Esophagus squamous epithelium (tissue), 5 donors: ENCODE measurements around the gene RSRC2. TPM values are rescaled to one million over a fixed set of nuclear protein-coding genes. Genes with fewer than 3 reads are reported as not detected.

Experiments
- DNase-seq: peaks from one replicate; lab custom pipeline; 2025; lab: John Stamatoyannopoulos, UW
- H3K27ac ChIP-seq, 4 donors: fragments of 200-600 bp; sonication (generic); one replicate each; pipeline ENCODE4 v1.5.1; 2016 to 2019; ENCODE audit warnings: mild to moderate bottlenecking in 1 of 4
- H3K27me3 ChIP-seq, 4 donors: fragments of 200-600 bp; sonication (generic); 1 replicate in 3 of 4; 2 replicates in 1 of 4; pipeline versions ENCODE4 v1.5.1 to v1.6.0; 2017 to 2021; ENCODE audit warnings: antibody characterized with exemption in 1 of 4
- H3K36me3 ChIP-seq, 3 donors: fragments of 200-600 bp; sonication (generic); one replicate each; pipeline ENCODE4 v1.5.1; 2016 to 2019
- H3K4me1 ChIP-seq, 3 donors: fragments of 200-600 bp; sonication (generic); one replicate each; pipeline ENCODE4 v1.5.1; 2017 to 2019
- H3K4me3 ChIP-seq, 4 donors: fragments of 200-600 bp; sonication (generic); 1 replicate in 3 of 4; 2 replicates in 1 of 4; pipeline ENCODE4 v1.5.1; 2016 to 2019; ENCODE audit warnings: mild to moderate bottlenecking in 2 of 4, moderate library complexity in 1 of 4
- H3K9me3 ChIP-seq, 3 donors: fragments of 200-600 bp; sonication (generic); one replicate each; pipeline ENCODE4 v1.5.1; 2016 to 2019
- CTCF ChIP-seq, 6 experiments: fragments of 450-650 bp in 4 of 6; fragments of 200-600 bp in 2 of 6; sonication (generic) in 2 of 6; IDR thresholded peaks; one replicate each; pipeline ENCODE4 v1.5.1; 2016 to 2019; ENCODE audit warnings: antibody characterized with exemption in 6 of 6, mild to moderate bottlenecking in 4 of 6, moderate library complexity in 4 of 6
- POLR2A ChIP-seq, 4 donors: fragments of 450-650 bp; IDR thresholded peaks; one replicate each; pipeline ENCODE4 v1.6.1; 2017; ENCODE audit warnings: antibody characterized with exemption in 4 of 4, mild to moderate bottlenecking in 4 of 4, moderate library complexity in 3 of 4
- WGBS, 2 donors: methylation state at CpG; one replicate each; pipeline ENCODE4 v1.1.5; 2018; 5-methylcytosine and 5-hydroxymethylcytosine counted together
- intact Hi-C: fragments of 100-400 bp; cut with DNase I; formaldehyde crosslinking; loops from one replicate; pipeline ENCODE4 v1.15.0; 2022
- total RNA-seq, 4 donors: library from RNA; depleted of rRNA; stranded (reverse); fragments of >200 nt; gene quantifications; one replicate each; pipeline ENCODE4 v1.1.0, GENCODE V29; 2016
- donor health status: DM: yes; HTN: yes; CAD: no.

RSRC2 gene
- total RNA-seq, 4 donors from 2014 or later = 40.9 to 78.6 (median 63.8) TPM

- intact Hi-C loops = no loop called here
- peaks cover 17 to 67% (median 52%) of the 10 kb centered on the region in 3 donors for H3K36me3 ChIP-seq
- H3K27ac ChIP-seq = no peak overlapping the region
- H3K9me3 ChIP-seq = no peaks in the 10 kb centered on the region
- no peak for DNase-seq
- TF ChIP-seq POLR2A (IDR thresholded peaks at IDR 0.05) = no peak
- no peak for TF ChIP-seq CTCF (IDR thresholded peaks at IDR 0.05)
- no peak overlapping the region for H3K4me3 ChIP-seq
- no peaks in the 10 kb centered on the region for H3K27me3 ChIP-seq
- H3K4me1 ChIP-seq = peaks cover 8 to 18% (median 12%) of the 10 kb centered on the region in 3 donors
- 70% methylated on average over 6 of the region's 6 CpGs for WGBS, 2 donors
These were observed 22.7 kb downstream of the RSRC2 start for GRCh38 chr12:122503783-122504590.

GRCh38 chr12:122503147-122503751 lies 23.5 kb downstream of the RSRC2 start:
- Histone ChIP-seq H3K4me1 (peaks cover 9 to 25% (median 18%) of the 10 kb centered on the region in 3 donors), H3K4me3 (no peak overlapping the region), H3K9me3 (no peaks in the 10 kb centered on the region), H3K36me3 (peaks cover 14 to 60% (median 45%) of the 10 kb centered on the region in 3 donors), H3K27me3 (no peaks in the 10 kb centered on the region), H3K27ac (no peak overlapping the region)
- 80 to 91% methylated on average over 3 of the region's 3 CpGs for WGBS, 2 donors
- no peak for TF ChIP-seq CTCF (IDR thresholded peaks at IDR 0.05)
- no peak for TF ChIP-seq POLR2A (IDR thresholded peaks at IDR 0.05)
- intact Hi-C loops = no loop called here
- no peak for DNase-seq

- peak overlapping the region; percentile 70 to 97 (median 84) for H3K4me3 ChIP-seq
- WGBS, 2 donors = 61 to 81% methylated on average over 9 of the region's 9 CpGs
- no peak for TF ChIP-seq CTCF (IDR thresholded peaks at IDR 0.05)
- TF ChIP-seq POLR2A (IDR thresholded peaks at IDR 0.05) = no peak
- no peak for DNase-seq
- H3K27ac ChIP-seq = peak overlapping the region; percentile 98 to 99 (median 98)
- intact Hi-C loops = no loop called here
- H3K36me3 ChIP-seq = peaks cover 4 to 55% (median 31%) of the 10 kb centered on the region in 3 donors
- no peaks in the 10 kb centered on the region for H3K9me3 ChIP-seq
- H3K27me3 ChIP-seq = no peaks in the 10 kb centered on the region
- peaks cover 18 to 43% (median 21%) of the 10 kb centered on the region in 3 donors for H3K4me1 ChIP-seq
These were observed 25.2 kb downstream of the RSRC2 start for GRCh38 chr12:122501489-122501989.

- H3K27me3 ChIP-seq = no peaks in the 10 kb centered on the region
- peak in 3 of 4 donors; percentile 94 to 97 (median 97) for TF ChIP-seq POLR2A (IDR thresholded peaks at IDR 0.05)
- TF ChIP-seq CTCF (IDR thresholded peaks at IDR 0.05) = peak in 4 of 6 experiments; percentile 37 to 49 (median 45)
- H3K36me3 ChIP-seq = peaks cover 0 to 55% (median 24%) of the 10 kb centered on the region in 3 donors
- intact Hi-C loops = no loop called here
- 6 to 9% methylated on average over 21 to 26 of the region's 52 CpGs for WGBS, 2 donors
- no peaks in the 10 kb centered on the region for H3K9me3 ChIP-seq
- DNase-seq = peak; percentile 90
- peak within 1 kb of the TSS; percentile 98 to 99 (median 98) for H3K27ac ChIP-seq
- H3K4me3 ChIP-seq = peak within 1 kb of the TSS; percentile 70 to 97 (median 84)
- H3K4me1 ChIP-seq = peaks cover 18 to 44% (median 21%) of the 10 kb centered on the region in 3 donors
These were observed 25.8 kb downstream of the RSRC2 start, which contains the start of gene ZCCHC8 for GRCh38 chr12:122500685-122501488. Gene ZCCHC8 (minus strand): TSS chr12:122500932. CDS start chr12:122500840, 92 bp downstream.
